SKM-1 treated with dmso at 0.1 percent for 144 hours (cell line): ENCODE measurements around the gene PTPRD.

Source experiments
- DNase-seq: peaks from one replicate; lab custom pipeline; 2025; ENCODE audit not compliant: unreplicated experiment; lab: John Stamatoyannopoulos, UW

PTPRD gene

GRCh38 chr9:9905736-9906135 lies 707.1 kb downstream of the PTPRD start:
- no peak for DNase-seq

DNA sequence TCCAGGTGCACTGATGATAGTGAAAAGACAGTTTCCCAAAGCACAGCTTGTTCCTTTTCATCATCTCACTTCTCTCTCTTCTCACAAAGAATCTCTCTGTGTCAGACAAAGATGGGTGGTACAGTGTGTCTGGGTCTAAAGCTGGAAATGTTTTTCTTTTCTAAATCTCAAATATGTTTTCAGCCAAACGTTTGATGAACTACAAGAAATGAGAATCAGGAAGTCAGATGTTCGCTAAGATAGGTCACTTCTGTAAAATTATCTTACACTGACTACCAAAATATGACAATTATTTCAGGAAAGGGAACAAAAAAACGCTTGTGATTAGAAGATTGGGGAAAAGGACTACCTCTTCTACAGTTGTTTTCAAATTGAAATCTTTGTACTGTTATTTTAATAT lies 708.8 kb downstream of the PTPRD start:
- DNase-seq: no peak

DNA sequence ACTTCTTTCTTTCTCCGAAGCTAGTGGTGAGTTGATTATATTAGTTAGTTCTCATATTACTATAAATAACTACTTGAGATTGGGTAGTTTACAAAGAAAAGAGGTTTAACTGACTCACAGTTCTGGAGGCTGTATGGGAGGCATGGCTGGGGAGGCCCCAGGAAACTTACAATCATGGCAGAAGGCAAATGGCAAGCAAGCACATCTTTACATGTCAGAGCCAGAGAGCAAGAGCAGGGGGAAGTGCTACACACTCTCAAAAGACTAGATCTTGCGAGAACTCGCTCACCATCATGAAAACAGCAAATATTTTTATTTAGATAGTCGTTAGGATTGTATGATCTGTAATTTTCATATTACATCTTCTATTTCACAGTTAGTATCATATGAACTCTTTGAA lies 711.2 kb downstream of the PTPRD start:
- DNase-seq: no peak

DNA sequence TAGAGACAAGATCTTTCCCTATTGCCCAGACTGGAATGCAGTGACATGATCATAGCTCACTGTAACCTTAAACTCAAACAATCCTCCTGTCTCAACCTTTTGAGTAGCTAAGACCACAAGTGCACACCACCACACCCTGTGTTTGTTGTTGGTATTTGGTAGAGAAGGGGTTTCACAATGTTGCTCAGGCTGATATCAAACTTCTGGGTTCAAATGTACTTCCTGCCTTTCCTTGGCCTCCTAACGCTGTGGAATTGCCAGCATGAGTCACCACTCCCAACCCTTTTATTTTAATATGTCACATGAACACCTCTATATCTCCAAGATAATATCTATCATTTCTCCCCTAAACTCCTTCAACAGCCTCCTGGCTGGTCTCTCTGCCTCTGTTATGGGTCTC lies 719.0 kb downstream of the PTPRD start:
- DNase-seq: no peak

DNA sequence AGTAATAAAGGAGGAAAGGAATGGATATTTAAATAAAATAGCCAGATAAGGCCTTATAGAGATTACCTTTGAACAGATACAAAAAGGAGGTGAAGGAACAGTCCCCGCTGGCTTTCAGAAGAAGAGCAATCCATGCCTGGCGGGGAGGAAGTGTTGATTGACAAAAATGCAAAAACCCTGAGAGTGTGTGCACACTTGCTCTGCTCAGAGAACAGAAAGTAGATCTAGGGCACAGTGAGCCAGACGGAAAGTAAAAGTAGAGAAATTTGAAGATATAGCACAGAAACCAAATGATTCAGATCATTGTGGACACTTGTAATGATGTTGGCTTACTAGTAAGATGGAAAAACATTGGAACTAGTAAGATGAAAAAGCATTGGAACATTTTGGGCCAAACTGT lies 720.6 kb downstream of the PTPRD start:
- DNase-seq: no peak

- no peak for DNase-seq
Observed at GRCh38 chr9:9881692-9882091, 731.1 kb downstream of the PTPRD start.

- DNase-seq: no peak
Observed at GRCh38 chr9:9874270-9874669, 738.5 kb downstream of the PTPRD start.

GRCh38 chr9:9862235-9862810 lies 750.5 kb downstream of the PTPRD start:
- no peak for DNase-seq

DNA sequence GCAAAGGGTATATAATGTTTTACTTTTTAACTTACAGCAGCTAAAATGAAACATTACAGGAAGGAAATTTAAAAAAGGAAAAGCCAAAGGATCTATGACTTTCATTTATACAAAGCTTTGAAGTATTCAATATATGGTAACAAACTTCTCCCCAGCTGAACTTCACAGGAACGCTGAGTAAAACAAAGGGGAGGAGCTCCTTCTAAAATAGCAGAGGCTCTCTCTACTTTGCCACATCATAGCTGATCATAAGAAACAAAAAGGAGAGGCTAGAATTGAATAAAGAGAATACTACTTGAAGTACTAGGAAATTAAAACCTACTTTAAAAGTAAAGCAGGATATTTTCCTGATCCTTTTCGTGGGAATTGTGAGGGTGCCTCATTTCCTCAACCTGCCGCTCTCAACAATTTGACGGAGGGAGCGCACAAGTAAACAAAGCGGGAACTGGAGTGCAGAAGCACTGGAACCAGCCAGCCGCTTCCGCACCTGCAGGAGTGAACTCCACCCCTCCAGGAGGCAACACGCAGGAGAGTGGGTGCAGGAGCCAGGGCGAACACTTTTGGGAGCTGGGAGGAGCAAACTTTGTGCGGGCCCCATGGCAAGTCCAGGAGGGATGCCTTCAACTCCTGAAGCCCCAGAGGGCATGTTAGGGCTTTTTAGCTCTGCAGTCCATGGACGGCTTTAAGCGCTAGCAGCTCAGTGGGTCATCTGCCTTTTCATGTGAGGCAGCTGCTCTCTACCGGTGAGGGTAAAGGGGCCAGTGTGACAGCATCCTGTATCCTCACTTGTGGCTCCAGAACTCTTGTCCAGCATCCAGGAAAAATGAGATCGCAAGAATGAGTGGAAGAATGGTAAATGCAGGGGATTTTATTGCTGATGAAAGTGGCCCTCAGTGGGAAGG lies 757.4 kb downstream of the PTPRD start:
- DNase-seq: no peak

DNA sequence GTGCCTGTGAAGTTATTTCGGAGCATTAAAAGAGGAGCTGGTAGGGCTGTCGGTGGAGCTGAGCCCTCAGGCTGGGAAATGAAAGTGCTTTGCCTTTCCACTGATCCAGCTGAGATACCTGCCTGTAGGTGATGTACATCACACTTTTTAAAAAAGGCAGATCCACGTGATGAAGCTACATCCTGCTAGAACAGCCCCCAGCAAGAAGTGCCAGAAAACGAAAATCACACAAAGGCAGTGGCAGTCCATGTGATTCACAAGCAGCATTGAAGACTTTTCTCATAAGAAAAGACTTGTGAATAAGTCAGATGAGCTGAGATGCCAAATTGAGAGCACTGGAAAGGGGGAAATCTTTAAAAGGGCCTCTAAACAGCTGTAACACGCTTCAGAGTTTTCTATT lies 765.1 kb downstream of the PTPRD start:
- no peak for DNase-seq

- no peak for DNase-seq
Observed at GRCh38 chr9:9846557-9846956, 766.2 kb downstream of the PTPRD start.

DNA sequence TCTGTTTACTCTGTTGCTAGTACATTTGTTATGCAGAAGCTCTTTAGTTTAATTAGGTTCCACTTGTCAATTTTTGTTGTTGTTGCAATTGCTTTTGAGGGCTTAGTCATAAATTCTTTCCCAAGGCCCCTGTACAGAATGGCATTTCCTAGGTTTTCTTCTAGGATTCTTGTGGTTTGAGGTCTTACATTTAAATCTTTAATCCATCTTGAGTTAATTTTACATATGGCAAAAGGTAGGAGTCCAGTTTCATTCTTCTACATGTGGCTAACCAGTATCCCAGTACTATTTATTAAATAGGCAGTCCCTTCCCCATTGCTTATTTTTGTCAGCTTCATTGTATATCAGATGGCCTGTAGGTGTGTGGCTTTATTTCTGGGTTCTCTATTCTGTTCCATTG lies 792.4 kb downstream of the PTPRD start:
- DNase-seq: no peak

DNA sequence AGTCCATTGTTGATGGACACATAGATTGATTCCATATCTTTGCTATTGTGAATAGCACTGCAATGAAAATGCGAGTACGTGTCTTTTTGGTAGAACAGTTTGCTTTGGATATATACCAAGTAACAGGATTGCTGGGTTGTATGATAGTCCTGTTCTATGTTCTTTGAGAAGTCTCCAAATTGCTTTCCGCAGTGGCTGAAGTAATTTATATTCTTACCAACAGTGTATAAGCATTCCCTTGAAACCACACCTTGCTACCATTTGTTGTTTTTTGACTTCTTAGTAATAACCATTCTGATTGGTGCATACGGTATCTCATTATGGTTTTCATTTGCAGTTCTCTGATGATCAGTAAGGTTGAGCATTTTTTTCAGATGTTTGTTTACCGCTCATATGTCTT lies 792.9 kb downstream of the PTPRD start:
- DNase-seq: no peak

GRCh38 chr9:9817176-9817575 lies 795.6 kb downstream of the PTPRD start:
- no peak for DNase-seq

GRCh38 chr9:9804109-9804508 lies 808.7 kb downstream of the PTPRD start:
- DNase-seq: no peak

GRCh38 chr9:9799287-9799686 lies 813.5 kb downstream of the PTPRD start:
- no peak for DNase-seq

DNA sequence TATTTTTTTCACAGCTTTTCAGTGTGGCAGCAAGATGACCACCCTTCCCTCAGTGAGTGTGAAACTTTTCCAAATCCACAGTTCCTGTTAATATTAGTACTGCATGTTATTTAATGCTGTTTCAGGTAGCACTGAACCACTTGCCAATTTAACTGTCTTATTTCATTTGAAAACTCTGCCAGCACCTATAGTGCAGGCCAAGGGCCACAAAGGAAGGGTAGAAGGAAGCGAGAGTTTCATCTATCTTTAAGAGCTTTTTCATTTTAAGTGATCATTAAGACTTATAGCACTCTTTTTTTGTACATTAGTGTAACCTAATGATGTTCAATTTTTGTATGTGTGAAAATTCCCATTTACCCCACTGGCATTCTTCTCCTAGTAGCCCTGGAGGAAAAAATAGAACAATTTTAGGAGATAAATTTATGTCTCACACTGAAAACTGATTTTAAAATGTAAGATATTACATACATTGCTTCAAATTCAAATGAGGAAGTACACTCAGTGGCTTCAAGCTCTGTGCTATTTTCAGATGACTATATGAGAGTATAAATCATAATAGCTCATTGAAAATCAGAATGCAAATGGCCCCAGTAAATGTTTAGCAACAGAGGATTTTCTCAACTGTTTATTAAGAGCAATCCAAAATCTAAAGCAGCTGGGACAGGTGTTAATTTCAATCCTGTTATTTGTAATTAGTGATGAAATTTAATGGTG lies 820.5 kb downstream of the PTPRD start:
- DNase-seq: no peak

- DNase-seq: no peak
Observed at GRCh38 chr9:9791611-9792010, 821.2 kb downstream of the PTPRD start.

DNA sequence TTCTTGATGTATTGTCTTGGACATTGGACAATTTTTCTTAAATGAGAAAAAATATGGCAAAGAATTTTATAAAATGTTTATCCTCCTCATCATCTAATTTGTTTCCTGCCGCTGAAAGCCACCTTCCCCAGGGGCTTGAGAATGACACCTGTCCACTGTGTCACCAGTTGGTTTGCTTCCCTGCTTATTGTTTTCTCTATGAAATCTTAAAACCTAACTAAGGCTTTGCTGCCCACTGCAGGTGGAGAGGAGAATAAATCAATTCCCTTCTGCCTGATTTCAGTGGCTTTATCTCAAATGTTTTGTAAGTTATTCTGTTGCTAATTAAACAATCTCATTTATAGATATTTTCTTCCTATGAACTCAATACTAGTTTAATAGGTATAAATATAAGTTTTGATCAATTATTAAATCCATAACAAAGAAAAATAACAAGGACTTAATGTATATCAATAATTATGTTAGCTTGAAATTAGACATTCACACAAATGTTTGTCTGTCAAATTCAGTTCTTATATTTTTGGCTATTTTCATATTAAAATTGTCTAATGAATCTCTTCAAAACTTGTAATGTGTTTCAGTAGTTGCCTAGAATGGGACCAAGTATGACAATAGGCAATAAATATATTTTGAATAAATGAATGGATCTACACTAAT lies 822.5 kb downstream of the PTPRD start:
- peak; percentile 58 for DNase-seq

- DNase-seq: no peak
Observed at GRCh38 chr9:9783711-9784110, 829.1 kb downstream of the PTPRD start.

GRCh38 chr9:9783211-9783610 lies 829.6 kb downstream of the PTPRD start:
- DNase-seq: no peak

DNA sequence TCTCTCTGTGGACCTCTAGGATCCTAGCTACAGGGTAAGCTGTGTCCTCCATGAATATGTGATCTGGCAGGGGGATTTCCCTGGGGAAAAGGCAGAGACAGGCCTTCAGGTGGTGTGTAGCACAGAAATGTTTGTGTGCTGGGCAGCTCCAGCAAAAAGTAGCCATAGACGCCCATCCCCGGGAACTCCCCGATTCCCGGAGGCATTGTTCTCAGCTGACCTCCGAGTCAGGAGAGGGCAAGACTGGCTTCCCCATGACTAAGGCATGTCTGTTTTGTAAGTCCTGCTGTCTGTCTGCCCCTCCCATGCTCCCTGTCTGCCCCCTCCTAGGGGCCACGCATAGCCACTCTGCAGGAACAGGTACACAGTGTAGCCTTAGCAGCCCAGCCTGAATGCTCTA lies 834.5 kb downstream of the PTPRD start:
- DNase-seq: no peak
